GM12878 (cell line): ENCODE measurements around the gene CDC37. TPM values are rescaled to one million over a fixed set of nuclear protein-coding genes. Genes with fewer than 3 reads are reported as not detected.
A peak's percentile ranks its signal among the peaks of the same experiment; 100 is the strongest.

ENCODE experiments used
- BACH1 ChIP-seq: fragments of 450-650 bp; IDR thresholded peaks from 2 replicates; pipeline ENCODE4 v1.6.1; 2017; ENCODE audit warnings: mild to moderate bottlenecking, borderline replicate concordance
- BMI1 ChIP-seq: fragments of 450-650 bp; IDR thresholded peaks from 2 replicates; pipeline ENCODE4 v1.6.1; 2016; ENCODE audit warnings: mild to moderate bottlenecking, moderate library complexity, borderline replicate concordance
- CBX3 ChIP-seq: fragments of 200-600 bp; sonication (generic); IDR thresholded peaks from 2 replicates; pipeline ENCODE4 v1.6.1; 2016; ENCODE audit warnings: low read depth, borderline replicate concordance
- CREM ChIP-seq: IDR thresholded peaks from 2 replicates; pipeline ENCODE4 v1.6.1; 2014; ENCODE audit warnings: antibody characterized with exemption, low read depth
- CTCF ChIP-seq, 3 experiments: IDR thresholded peaks in 2 of 3; conservative IDR thresholded peaks in 1 of 3; 2 replicates each; pipeline ENCODE4 v1.5.1; 2011; ENCODE audit warnings: low read depth in 3 of 3, low read length in 3 of 3, mild to moderate bottlenecking in 3 of 3, control low read depth in 2 of 3, moderate library complexity in 2 of 3, inconsistent platforms in 1 of 3, mixed read lengths in 1 of 3; ENCODE audit not compliant: control insufficient read depth in 2 of 3, insufficient read depth in 1 of 3; ENCODE audit errors: extremely low read depth in 1 of 3
- E2F4 ChIP-seq: IDR thresholded peaks from 2 replicates; pipeline ENCODE4 v1.6.1; 2012; ENCODE audit warnings: low read depth, low read length, improper control_type of control experiment
- EED ChIP-seq: sonication (generic); IDR thresholded peaks from 2 replicates; pipeline ENCODE4 v1.6.1; 2016; ENCODE audit warnings: antibody characterized with exemption, low read depth
- JUNB ChIP-seq: IDR thresholded peaks from 2 replicates; pipeline ENCODE4 v1.6.1; 2016; ENCODE audit warnings: antibody characterized with exemption, mild to moderate bottlenecking
- KLF5 ChIP-seq: fragments of 450-650 bp; IDR thresholded peaks from 2 replicates; pipeline ENCODE4 v1.6.1; 2014; ENCODE audit warnings: mild to moderate bottlenecking; ENCODE audit not compliant: partially characterized antibody
- LARP7 ChIP-seq: fragments of 450-650 bp; IDR thresholded peaks from 2 replicates; pipeline ENCODE4 v1.6.1; 2017; ENCODE audit warnings: mild to moderate bottlenecking
- MXI1 ChIP-seq: fragments of 150-350 bp; IDR thresholded peaks from 2 replicates; pipeline ENCODE4 v1.6.1; 2011; ENCODE audit warnings: low read depth, mild to moderate bottlenecking, inconsistent platforms, low read length, improper control_type of control experiment
- MYC ChIP-seq: IDR thresholded peaks from 2 replicates; pipeline ENCODE4 v1.6.1; 2011; ENCODE audit warnings: mild to moderate bottlenecking, low read length, moderate library complexity, inconsistent platforms; ENCODE audit not compliant: insufficient read depth, insufficient replicate concordance, insufficient read length, severe bottlenecking
- PML ChIP-seq: IDR thresholded peaks from 2 replicates; pipeline ENCODE4 v1.6.1; 2012; ENCODE audit warnings: low read length, inconsistent platforms
- RCOR1 ChIP-seq: conservative IDR thresholded peaks from 2 replicates; pipeline ENCODE4 v1.6.1; 2012; ENCODE audit warnings: low read depth, low read length, improper control_type of control experiment
- RELB ChIP-seq: fragments of 450-650 bp; IDR thresholded peaks from 2 replicates; pipeline ENCODE4 v1.6.1; 2017; ENCODE audit warnings: low read depth, mild to moderate bottlenecking, moderate library complexity
- SIX5 ChIP-seq: IDR thresholded peaks from 2 replicates; pipeline ENCODE4 v1.6.1; 2011; ENCODE audit warnings: mild to moderate bottlenecking, low read depth, low read length, moderate library complexity; ENCODE audit not compliant: severe bottlenecking
- SPI1 ChIP-seq: IDR thresholded peaks from 2 replicates; pipeline ENCODE4 v1.6.1; 2011; ENCODE audit warnings: low read depth, mild to moderate bottlenecking, low read length, moderate library complexity, borderline replicate concordance; ENCODE audit not compliant: insufficient read depth
- SUZ12 ChIP-seq: fragments of 200-600 bp; sonication (generic); IDR thresholded peaks from one replicate; pipeline ENCODE4 v1.6.1; 2018; ENCODE audit warnings: antibody characterized with exemption, mild to moderate bottlenecking; ENCODE audit not compliant: unreplicated experiment
- YBX1 ChIP-seq: fragments of 450-650 bp; IDR thresholded peaks from 2 replicates; pipeline ENCODE4 v1.6.1; 2016; ENCODE audit warnings: antibody characterized with exemption
- ZBTB33 ChIP-seq: fragments of 450-650 bp; IDR thresholded peaks from 2 replicates; pipeline ENCODE4 v1.6.1; 2017; ENCODE audit warnings: mild to moderate bottlenecking
- ZNF384 ChIP-seq: IDR thresholded peaks from 2 replicates; pipeline ENCODE4 v1.6.1; 2012; ENCODE audit warnings: low read depth, mild to moderate bottlenecking, low read length, improper control_type of control experiment, borderline replicate concordance
- polyA plus RNA-seq, 11 experiments: library from polyadenylated mRNA; depleted of rRNA in 4 of 11; unstranded in 6 of 11; stranded (reverse) in 5 of 11; fragments of >200 nt; fragmentation: Nextera tagmentation in 4 of 11; fragmentation: Illumina TruSeq in 1 of 11; extraction: Ambion mirVana in 4 of 11; extraction: Trizol in 1 of 11; gene quantifications; 1 replicate in 1 of 11; 2 replicates in 10 of 11; pipeline versions ENCODE4 v1.2.1 to v1.2.3, GENCODE V29; 2011 to 2016; ENCODE audit warnings: inconsistent platforms in 2 of 11, missing spikeins in 2 of 11, low read depth in 1 of 11
- total RNA-seq, 4 experiments: library from RNA; depleted of rRNA in 3 of 4; stranded (reverse); fragments of >200 nt in 3 of 4; fragmentation: Illumina TruSeq in 1 of 4; extraction: Trizol in 1 of 4; gene quantifications; 2 replicates each; pipeline versions ENCODE4 v1.2.1 to v1.2.3, GENCODE V29; 2013 to 2021

Gene CDC37
- total and polyA plus RNA-seq, 10 of the 15 experiments (the other 5 are each of a cell fraction or from before 2014, with no cell fraction given): 4.7 to 265 (median 176) TPM

- TF ChIP-seq ZNF384: no peak
- no peak for TF ChIP-seq CREM
- no peak for TF ChIP-seq CBX3
- no peak for TF ChIP-seq E2F4
- no peak for TF ChIP-seq KLF5
- no peak for TF ChIP-seq SIX5
- no peak for TF ChIP-seq YBX1
- no peak for TF ChIP-seq RELB
- TF ChIP-seq MXI1: 0 out of 2 replicates have a peak, but pooled peaks have one; percentile 20
- no peak for TF ChIP-seq LARP7
- no peak for TF ChIP-seq SPI1
- TF ChIP-seq BACH1: no peak
- no peak for TF ChIP-seq CTCF (IDR thresholded peaks at IDR 0.05 in 2 of 3, conservative IDR thresholded peaks at IDR 0.05 in 1 of 3; ENCODE audit: control insufficient read depth in 2 of 3, extremely low read depth in 1 of 3, insufficient read depth in 1 of 3, low read depth in 3 of 3, low read length in 3 of 3)
- peak; percentile 87 for TF ChIP-seq ZBTB33
- TF ChIP-seq RCOR1: no peak
- TF ChIP-seq PML: no peak
- no peak for TF ChIP-seq BMI1
- TF ChIP-seq EED: peak; percentile 59
- TF ChIP-seq SUZ12: no peak
- no peak for TF ChIP-seq JUNB
- no peak for TF ChIP-seq MYC
Observed at GRCh38 chr19:10404888-10405820, 1.8 kb upstream of the CDC37 start (continued).
